HG02759 (cell line): Measurements from ENCODE around the gene ATP2C2.

Source experiments
- ATAC-seq: cut with Tn5 transposase; IDR thresholded peaks from one replicate; pipeline ENCODE4 v1.9.1; 2021; ENCODE audit warnings: mild to moderate bottlenecking, moderate library complexity; ENCODE audit not compliant: unreplicated experiment

The ATP2C2 gene

GRCh38 chr16:84366208-84366607 is 2.1 kb upstream of the ATP2C2 start:
- no peak for ATAC-seq

GRCh38 chr16:84367297-84367680 is 1.0 kb upstream of the ATP2C2 start:
- ATAC-seq, result no peak

GRCh38 chr16:84367750-84368307 is 509 bp upstream of the ATP2C2 start:
- ATAC-seq, result no peak

DNA sequence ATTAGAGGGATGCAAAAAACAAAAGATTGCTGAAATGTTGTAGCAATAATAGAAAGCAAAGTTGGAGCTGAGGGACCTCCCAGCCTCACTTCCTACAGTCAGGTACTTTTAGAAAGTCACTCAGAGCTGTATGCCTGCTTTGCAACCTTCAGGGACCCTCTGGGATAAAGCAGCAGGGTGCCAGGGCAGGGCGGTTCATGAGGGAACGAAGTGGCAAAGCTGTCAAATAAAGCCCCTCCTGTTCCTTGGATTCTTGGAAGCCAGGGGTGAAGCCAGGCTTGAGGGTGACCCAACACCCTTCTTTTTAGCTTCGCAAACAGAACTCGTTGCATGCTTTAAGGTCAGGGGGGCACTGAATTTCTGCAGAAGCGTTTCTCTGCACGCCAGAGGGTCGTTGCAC is 767 bp downstream of the ATP2C2 start:
- ATAC-seq, result no peak

- no peak for ATAC-seq
These were observed 1.7 kb downstream of the ATP2C2 start for GRCh38 chr16:84369938-84370627.

- no peak for ATAC-seq
These were observed 2.6 kb downstream of the ATP2C2 start for GRCh38 chr16:84370723-84371552.

- no peak for ATAC-seq
These were observed 3.2 kb downstream of the ATP2C2 start for GRCh38 chr16:84371553-84371865.

- no peak for ATAC-seq
These were observed 5.7 kb downstream of the ATP2C2 start for GRCh38 chr16:84373907-84374489.

DNA sequence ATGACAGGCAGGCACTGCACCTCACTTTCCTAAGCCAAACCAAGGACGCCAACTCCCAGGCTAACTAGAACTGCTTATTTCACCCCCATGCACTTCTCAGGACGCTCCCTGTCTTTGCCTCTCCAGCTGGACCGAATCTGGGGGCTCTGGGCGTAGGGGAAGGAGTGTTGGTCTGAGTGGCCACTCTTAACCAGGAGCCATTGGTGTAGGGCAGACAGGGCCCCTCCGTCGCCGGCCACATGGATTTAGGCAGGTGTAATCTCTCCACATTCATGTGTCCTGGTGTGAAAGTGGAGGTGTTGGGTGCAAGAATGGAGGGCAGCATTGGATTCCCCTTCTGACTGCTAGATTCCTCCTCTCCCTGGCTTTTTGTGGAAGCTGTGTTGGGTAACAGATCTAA is 9.8 kb downstream of the ATP2C2 start:
- no peak for ATAC-seq

DNA sequence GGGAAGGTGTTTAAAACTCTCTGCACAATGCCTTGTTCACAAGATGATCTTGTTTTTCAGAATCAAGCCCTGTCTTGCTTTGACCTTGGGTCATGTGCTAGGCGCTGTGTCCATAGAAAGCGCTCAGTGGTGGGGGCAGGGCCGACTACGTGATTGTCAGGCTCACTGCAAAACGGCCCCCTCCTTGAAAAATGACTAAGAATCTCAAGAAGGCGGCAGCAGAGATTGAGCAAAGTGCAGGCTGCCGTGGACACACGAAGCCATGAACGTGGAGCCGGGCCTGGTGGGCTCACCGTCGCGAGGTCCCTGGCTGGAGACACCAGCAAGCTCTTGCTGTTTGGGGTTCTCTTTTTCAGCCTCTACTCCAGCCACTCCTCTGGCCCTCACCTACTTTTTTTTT is 10.2 kb downstream of the ATP2C2 start:
- no peak for ATAC-seq

- ATAC-seq, result no peak
These were observed 10.8 kb downstream of the ATP2C2 start for GRCh38 chr16:84379008-84379708.

- no peak for ATAC-seq
These were observed 11.5 kb downstream of the ATP2C2 start for GRCh38 chr16:84379709-84380362.

- no peak for ATAC-seq
These were observed 12.1 kb downstream of the ATP2C2 start for GRCh38 chr16:84380405-84380804.

GRCh38 chr16:84382396-84382795 is 14.1 kb downstream of the ATP2C2 start:
- ATAC-seq, result no peak

DNA sequence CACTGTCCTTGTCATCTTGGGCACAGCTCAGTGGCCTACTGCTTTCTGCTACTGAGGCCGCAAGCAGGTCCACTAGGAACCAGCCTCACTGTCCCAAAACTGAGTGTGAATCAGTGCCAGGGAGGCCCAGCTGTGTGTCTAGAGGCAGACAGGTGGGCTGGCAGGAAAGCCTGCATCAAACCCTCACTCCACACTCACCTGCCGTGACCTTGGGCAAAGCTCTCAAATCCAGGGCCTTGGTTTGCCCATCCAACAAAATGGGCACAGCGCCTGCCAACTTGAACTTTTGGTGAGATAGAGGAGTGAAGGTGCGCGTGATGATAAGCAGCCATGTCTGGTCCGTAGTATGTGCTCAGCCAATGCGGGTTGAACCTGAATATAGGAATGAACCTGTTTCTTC is 14.8 kb downstream of the ATP2C2 start:
- no peak for ATAC-seq

- no peak for ATAC-seq
These were observed 17.7 kb downstream of the ATP2C2 start for GRCh38 chr16:84386047-84386446.

GRCh38 chr16:84387021-84387420 is 18.7 kb downstream of the ATP2C2 start:
- ATAC-seq, result no peak

GRCh38 chr16:84390131-84390785 is 21.9 kb downstream of the ATP2C2 start:
- ATAC-seq, result no peak

GRCh38 chr16:84391151-84392030 is 23.1 kb downstream of the ATP2C2 start:
- no peak for ATAC-seq
